22Rv1 (cell line): ENCODE data around the gene EVPLL.
"Not testable (repeated sequence)": the region's sequence is repeated elsewhere in the genome, so short reads cannot be mapped to it uniquely, and the experiment has no call there.

ENCODE experiments used
- H3K27ac ChIP-seq: fragments of 450-650 bp; 2 replicates; pipeline ENCODE4 v1.5.1; 2017

EVPLL gene

GRCh38 chr17:18403604-18404003, 26.0 kb downstream of the EVPLL start:
- not testable (repeated sequence) for H3K27ac ChIP-seq

GRCh38 chr17:18408906-18409305, 31.3 kb downstream of the EVPLL start:
- H3K27ac ChIP-seq: peak overlapping the region; percentile 52

GRCh38 chr17:18409321-18409720, 31.7 kb downstream of the EVPLL start:
- peak overlapping the region; percentile 52 for H3K27ac ChIP-seq

DNA sequence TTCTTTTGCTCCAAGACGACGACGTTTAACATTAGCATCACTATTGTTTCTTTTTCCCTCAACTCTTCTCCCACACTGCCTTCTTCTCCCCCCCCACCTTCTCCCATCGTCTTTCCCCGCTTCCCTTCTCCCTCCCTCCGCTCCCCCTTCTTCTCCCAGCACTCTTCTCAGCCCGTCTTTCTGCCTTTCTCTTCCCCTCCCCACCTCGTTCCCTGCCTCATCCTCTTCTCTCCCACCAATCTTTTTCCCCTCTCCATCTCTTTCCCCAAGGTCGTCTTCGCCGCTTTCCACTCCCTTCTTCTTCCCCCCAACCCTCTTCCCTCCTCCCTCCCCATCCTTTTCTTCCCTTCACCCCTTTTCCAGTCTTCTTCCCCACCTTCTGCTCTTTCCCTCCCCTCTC, 33.2 kb downstream of the EVPLL start:
- peak overlapping the region; percentile 52 for H3K27ac ChIP-seq

DNA sequence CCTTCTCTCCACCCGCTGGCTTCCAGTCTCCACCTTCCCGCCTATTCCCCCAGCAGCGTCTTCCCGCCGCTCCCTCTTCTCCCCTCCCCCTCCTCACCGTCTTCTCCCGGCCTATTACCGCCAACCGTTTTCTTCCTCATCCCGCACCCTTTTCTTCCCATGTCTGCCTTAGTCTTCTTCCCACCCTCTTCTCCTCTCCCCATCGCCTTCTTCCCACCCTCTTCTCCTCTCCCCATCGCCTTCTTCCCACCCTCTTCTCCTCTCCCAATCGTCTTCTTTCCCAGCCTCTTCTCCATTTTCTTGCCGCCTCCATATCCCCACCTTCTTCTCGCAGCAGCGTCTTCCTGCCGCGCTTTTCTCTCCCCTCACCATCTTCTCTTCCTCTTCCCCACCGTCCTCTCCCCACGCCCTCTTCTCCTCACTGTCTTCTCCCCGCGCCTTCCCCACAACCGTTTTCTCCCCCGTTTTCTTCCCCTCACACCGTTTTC, 33.8 kb downstream of the EVPLL start:
- H3K27ac ChIP-seq: peak overlapping the region; percentile 69

GRCh38 chr17:18412001-18412538, 34.5 kb downstream of the EVPLL start:
- H3K27ac ChIP-seq: peak overlapping the region; percentile 69

DNA sequence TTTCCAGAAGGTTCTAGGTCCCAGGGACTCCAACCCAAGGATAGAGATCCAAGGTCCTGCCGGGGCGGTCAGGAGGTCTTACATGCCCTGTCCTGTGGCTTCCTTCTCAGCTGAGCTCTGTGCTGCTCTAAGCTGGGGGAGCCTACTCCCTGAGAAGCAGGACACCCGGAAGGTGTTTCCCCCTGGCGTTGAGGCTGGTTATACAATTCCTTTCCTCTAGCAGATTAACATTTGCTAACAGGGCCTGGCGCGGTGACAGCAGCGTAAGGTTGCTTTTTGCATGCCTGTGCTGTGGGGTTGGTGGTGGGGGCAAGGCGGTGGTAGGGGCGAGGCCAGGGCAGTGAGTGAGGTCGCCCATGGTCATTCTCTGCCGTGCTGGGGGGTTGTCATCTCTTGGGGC, 43.9 kb downstream of the EVPLL start:
- H3K27ac ChIP-seq: not testable (repeated sequence)

DNA sequence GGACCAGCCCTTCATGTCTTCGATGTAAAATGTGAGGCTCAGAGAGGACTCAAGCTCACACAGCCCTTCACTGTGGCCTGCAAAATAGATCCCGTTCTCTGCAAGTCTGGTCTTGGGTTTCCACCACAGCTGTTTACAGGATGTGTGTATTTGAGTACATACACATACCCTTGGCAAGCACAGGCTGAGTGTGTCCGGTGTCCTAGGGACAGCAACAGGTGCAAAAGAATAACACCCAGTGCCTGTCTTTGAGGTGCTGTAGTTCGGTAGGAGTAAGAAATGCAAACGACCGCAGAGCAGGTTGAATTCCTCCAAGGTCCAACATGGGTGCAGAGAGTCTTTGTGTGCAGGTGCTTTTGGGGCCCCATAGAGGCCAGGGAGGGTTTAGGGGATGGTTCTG, 44.9 kb downstream of the EVPLL start:
- H3K27ac ChIP-seq: not testable (repeated sequence)

GRCh38 chr17:18423015-18423414, 45.4 kb downstream of the EVPLL start:
- not testable (repeated sequence) for H3K27ac ChIP-seq

GRCh38 chr17:18425593-18425992, 48.0 kb downstream of the EVPLL start:
- H3K27ac ChIP-seq: not testable (repeated sequence)

DNA sequence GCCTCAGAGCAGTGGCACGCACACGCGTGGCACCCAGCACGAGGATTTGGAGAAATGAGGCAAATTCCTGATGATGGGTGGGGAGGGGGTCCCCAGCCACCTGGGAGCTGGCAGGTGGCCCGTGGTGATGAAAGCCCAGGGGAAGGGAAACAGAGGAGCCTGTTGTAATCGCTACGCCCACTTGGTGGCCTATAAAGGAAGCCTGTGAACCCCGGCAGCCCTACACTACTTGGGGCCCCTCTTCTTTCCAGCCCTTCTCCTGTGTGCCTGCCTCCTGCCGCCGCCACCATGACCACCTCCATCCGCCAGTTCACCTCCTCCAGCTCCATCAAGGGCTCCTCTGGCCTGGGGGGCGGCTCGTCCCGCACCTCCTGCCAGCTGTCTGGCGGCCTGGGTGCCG, 49.1 kb downstream of the EVPLL start:
- not testable (repeated sequence) for H3K27ac ChIP-seq

DNA sequence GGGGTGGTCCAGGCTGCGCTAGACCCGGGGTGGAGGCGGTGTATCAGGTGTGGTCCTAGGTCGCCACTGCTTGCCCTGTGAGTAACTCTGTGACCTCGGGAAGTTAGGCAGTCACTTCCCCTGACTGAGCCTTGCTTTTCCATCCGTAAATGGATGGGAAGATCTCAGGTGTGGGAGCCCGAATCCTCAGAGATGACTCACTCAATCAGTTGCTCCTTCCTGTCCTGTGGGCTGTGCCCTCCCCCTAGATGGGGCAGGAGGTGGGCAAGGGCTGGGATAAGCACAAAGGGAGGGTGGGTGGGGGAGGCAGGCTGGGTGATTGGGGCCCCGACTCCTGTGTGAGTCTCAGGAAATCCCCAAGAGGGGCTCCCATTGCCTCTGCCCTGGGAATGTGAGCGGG, 54.6 kb downstream of the EVPLL start:
- not testable (repeated sequence) for H3K27ac ChIP-seq
